Upper lobe of right lung (tissue), 1 donor: ENCODE results near the gene NOL12. TPM values are rescaled to one million over a fixed set of nuclear protein-coding genes. Genes with fewer than 3 reads are reported as not detected.
A peak's percentile ranks its signal among the peaks of the same experiment; 100 is the strongest.

Experiments
- ATAC-seq: fragments of 200-7000 bp; cut with Tn5 transposase; one replicate; pipeline ENCODE4 v1.9.1; 2020; ENCODE audit warnings: mild to moderate bottlenecking, moderate library complexity
- DNase-seq: peaks from one replicate; pipeline ENCODE4 v3.0.0-alpha.2; 2020
- H3K27ac ChIP-seq: fragments of 200-600 bp; one replicate; pipeline ENCODE4 v1.8.0; 2022
- H3K27me3 ChIP-seq: fragments of 200-600 bp; one replicate; pipeline ENCODE4 v1.8.0; 2022; ENCODE audit warnings: mild to moderate bottlenecking
- H3K36me3 ChIP-seq: fragments of 200-600 bp; one replicate; pipeline ENCODE4 v1.8.0; 2022
- H3K4me1 ChIP-seq: fragments of 200-600 bp; one replicate; pipeline ENCODE4 v1.8.0; 2022
- H3K4me3 ChIP-seq: fragments of 200-600 bp; one replicate; pipeline ENCODE4 v1.8.0; 2022; ENCODE audit warnings: mild to moderate bottlenecking
- H3K9me3 ChIP-seq: fragments of 200-600 bp; one replicate; pipeline ENCODE4 v1.8.0; 2022
- intact Hi-C: fragments of 100-400 bp; cut with DNase I; formaldehyde crosslinking; loops from one replicate; pipeline ENCODE4 v1.11.0; 2022
- total RNA-seq: library from RNA; stranded (reverse); fragmentation: NEBNext Ultra II Directional; extraction: Animal tissue kit (Norgen Biotek cat#: 25700); gene quantifications from one replicate; pipeline ENCODE4 v1.2.1, GENCODE V29; 2021
- TF ChIP-seq, protein P1 (sequence below): fragments of 200-600 bp; IDR thresholded peaks from one replicate; pipeline ENCODE4 v1.8.0; 2022; ENCODE audit warnings: antibody characterized with exemption
- donor health status: DM: no; HTN: yes; CAD: no; lungs with severe emphysema.

Gene NOL12
- total RNA-seq, 1 donor from 2014 or later: 21.6 TPM

DNA sequence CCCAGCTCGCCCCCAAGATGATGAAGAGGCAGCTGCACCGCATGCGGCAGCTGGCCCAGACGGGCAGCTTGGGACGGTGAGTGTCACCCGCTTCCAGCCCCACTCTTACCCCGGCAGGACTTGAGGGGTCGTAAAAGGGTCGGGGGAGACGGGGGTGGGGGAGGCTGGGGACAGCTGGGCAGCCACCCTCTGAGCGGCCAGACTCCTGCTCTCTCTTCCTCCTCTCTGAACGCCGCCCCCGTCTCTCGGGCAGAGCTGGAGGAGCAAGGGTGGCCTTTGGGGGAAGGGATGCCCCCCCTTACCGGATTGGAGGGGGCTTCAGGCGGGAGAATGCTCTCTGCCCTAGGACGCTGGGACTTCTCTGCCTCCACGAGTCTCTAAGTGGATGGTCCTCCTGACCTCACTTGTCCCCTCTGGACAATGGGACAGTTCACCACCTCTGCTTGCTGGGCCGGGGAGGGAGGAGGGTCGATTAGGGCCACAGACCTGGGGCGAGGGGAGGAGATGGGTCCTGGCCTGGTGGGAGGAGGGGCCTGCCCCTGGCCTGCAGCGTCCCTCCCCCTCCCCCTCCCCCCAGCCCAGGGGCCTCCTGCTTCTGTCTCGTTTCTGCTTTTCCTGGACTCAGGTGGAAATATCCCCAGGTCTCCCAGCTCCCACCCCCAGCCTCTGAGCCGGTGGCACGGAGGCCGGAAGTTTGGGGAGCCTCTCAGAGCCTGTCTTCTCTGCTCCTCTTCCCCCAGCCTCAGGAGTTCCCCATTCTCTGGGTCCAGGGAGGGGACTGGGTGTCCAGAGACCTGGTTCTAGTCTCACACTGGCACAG lies 46.2 kb upstream of the NOL12 start:
- Histone ChIP-seq H3K9me3 (no peaks in the 10 kb centered on the region), H3K27me3 (no peaks in the 10 kb centered on the region), H3K27ac (peak overlapping the region; percentile 59), H3K36me3 (no peaks in the 10 kb centered on the region), H3K4me1 (peaks cover 42% of the 10 kb centered on the region), H3K4me3 (peak overlapping the region; percentile 62)
- DNase-seq (no peak), ATAC-seq (peak; percentile 39)
- TF ChIP-seq, protein P1, sequence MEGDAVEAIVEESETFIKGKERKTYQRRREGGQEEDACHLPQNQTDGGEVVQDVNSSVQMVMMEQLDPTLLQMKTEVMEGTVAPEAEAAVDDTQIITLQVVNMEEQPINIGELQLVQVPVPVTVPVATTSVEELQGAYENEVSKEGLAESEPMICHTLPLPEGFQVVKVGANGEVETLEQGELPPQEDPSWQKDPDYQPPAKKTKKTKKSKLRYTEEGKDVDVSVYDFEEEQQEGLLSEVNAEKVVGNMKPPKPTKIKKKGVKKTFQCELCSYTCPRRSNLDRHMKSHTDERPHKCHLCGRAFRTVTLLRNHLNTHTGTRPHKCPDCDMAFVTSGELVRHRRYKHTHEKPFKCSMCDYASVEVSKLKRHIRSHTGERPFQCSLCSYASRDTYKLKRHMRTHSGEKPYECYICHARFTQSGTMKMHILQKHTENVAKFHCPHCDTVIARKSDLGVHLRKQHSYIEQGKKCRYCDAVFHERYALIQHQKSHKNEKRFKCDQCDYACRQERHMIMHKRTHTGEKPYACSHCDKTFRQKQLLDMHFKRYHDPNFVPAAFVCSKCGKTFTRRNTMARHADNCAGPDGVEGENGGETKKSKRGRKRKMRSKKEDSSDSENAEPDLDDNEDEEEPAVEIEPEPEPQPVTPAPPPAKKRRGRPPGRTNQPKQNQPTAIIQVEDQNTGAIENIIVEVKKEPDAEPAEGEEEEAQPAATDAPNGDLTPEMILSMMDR: no peak
- intact Hi-C loops: loop anchor here (10.0 kb wide), 2 partner anchors 45 to 145 kb away; partner anchors contain the start of gene NOL12

DNA sequence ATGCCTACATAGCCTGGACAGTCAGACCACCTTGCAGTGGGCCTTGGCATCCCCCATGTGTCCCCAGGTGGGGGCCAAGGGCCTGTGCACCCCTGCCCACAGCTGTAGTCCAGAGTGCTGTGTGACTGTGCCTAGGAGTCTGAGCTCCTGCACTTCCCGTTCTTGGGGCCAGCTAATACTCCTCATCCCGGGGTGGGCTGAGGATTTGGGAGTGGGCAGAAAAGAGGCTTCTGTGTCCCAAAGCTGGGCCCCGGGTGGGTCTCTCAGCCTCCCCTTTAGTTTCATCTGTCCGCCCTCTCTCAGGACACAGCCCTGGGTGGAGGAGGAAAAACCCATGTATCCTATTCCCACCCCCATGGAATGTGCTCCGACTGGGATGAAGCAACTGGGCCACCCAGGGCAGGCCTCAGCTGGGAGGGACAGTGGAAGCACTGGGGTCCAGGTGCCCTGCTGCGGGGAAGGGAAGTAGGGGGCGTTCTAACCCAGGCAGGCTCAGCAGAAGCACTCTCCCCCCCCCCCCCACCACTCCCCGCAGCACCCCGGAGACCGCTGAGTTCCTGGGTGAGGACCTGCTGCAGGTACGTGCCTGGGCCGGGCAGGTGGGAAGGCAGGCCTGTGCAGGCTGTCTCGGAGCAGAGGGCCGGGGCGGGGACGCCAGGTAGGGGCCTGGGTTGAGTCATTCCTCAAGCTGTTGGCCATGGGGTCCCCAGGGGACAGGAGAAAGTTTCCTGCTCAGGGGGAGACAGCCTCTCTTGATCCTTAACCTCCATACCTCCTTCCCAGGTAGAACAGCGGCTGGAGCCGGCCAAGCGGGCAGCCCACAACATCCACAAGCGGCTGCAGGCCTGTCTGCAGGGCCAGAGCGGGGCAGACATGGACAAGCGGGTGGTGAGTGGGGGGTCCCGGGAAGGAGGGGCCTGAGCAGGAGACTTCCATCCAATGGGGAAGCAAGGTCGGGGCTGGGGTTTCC lies 45.3 kb upstream of the NOL12 start:
- H3K27ac ChIP-seq: peak overlapping the region; percentile 59
- TF ChIP-seq, protein P1: no peak
- peak; percentile 2 for ATAC-seq
- DNase-seq: no peak
- H3K4me1 ChIP-seq: peaks cover 38% of the 10 kb centered on the region
- H3K9me3 ChIP-seq: no peaks in the 10 kb centered on the region
- intact Hi-C loops: loop anchor here (10.0 kb wide), 1 partner anchor 144 kb away; no protein-coding TSS in a partner anchor
- H3K27me3 ChIP-seq: no peaks in the 10 kb centered on the region
- no peaks in the 10 kb centered on the region for H3K36me3 ChIP-seq
- peak overlapping the region; percentile 62 for H3K4me3 ChIP-seq

DNA sequence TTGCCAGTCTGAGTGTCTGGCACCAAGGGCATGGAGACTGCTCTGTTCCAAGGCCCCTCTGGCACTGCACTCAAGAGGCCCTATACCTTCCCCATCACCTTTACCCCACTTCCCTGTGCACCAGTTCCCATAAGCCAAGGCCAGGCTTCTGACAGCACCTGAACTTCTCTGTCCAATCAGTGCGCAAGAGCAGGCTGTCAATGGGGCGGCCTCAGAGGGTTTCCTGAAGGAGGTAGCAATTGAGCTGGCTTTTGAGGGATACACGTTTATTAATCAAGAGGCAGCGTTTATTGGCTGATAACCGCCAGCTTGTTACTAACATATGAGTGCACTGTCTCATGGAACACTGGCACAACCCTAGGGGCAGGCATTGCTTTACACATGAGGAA lies 44.6 kb upstream of the NOL12 start:
- intact Hi-C loops: loop anchor here (10.0 kb wide), 1 partner anchor 143 kb away; no protein-coding TSS in a partner anchor
- H3K27me3 ChIP-seq: no peaks in the 10 kb centered on the region
- peaks cover 32% of the 10 kb centered on the region for H3K4me1 ChIP-seq
- no peak overlapping the region for H3K4me3 ChIP-seq
- H3K27ac ChIP-seq: no peak overlapping the region
- TF ChIP-seq, protein P1: no peak
- no peak for ATAC-seq
- no peak for DNase-seq
- no peaks in the 10 kb centered on the region for H3K36me3 ChIP-seq
- H3K9me3 ChIP-seq: no peaks in the 10 kb centered on the region

DNA sequence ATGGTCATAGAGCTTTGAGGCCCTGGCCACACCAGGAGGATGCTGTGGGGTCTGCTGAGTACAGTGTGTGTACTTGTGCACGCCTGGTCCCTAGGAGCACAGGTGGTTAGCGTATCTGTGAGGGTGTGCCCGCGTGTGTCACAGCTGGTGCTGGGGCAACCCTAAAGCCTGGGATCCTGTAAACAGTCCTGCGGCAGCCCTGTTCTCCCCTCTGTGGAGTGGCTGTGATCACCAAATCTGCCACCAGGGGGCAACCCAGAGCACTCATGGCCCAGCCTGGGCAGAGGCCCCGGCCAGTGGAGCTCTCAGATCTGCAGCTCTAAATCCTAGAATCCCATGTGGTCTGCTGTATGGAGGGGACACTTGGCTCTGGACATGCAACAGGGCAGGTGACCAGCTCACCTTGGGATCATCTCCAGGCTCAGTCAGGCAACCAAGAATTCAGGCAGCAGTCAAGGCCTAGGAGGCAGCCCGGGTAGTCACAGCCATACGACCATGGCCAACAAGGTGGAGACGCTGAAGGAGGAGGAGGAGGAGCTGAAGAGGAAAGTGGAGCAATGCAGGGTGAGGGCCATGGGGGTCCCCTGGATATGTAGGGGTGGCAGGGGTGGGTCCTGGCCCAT lies 42.8 kb upstream of the NOL12 start:
- intact Hi-C loops: loop anchor here (10.0 kb wide), 1 partner anchor 141 kb away; no protein-coding TSS in a partner anchor
- DNase-seq: peak; percentile 90
- Histone ChIP-seq H3K4me3 (no peak overlapping the region), H3K27ac (no peak overlapping the region), H3K27me3 (no peaks in the 10 kb centered on the region), H3K4me1 (peaks cover 19% of the 10 kb centered on the region), H3K9me3 (no peaks in the 10 kb centered on the region), H3K36me3 (peaks cover 4% of the 10 kb centered on the region)
- peak; percentile 83 for ATAC-seq
- TF ChIP-seq, protein P1: peak; percentile 95

DNA sequence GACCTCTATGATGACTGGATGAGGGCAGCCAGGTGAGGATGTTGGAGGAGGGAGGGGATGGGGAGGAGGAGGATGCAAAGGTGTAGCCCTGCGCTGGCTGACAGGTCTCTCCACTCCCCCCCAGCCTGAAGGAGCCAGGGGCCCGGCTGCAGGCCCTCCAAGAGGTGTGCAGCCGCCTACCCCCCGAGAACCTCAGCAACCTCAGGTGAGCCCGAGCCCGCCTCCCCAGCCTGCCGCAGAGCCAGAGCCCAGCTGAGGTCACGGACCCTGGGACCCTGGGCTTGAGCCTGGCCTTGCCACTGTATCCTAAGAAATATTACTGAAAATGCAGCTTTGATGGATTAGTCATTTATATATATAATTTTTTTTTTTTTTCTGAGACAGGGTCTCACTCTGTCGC lies 38.8 kb upstream of the NOL12 start:
- H3K27me3 ChIP-seq: no peaks in the 10 kb centered on the region
- H3K27ac ChIP-seq: no peak overlapping the region
- no peaks in the 10 kb centered on the region for H3K9me3 ChIP-seq
- no peaks in the 10 kb centered on the region for H3K4me1 ChIP-seq
- ATAC-seq (no peak), DNase-seq (no peak)
- H3K4me3 ChIP-seq: no peak overlapping the region
- TF ChIP-seq, protein P1: no peak
- intact Hi-C loops: loop anchor here (10.0 kb wide), 1 partner anchor 137 kb away; no protein-coding TSS in a partner anchor
- peaks cover 31% of the 10 kb centered on the region for H3K36me3 ChIP-seq
